Endodermal cell (in vitro differentiated cells): Measurements from ENCODE around the gene TSSC4. TPM values are rescaled to one million over a fixed set of nuclear protein-coding genes. Genes with fewer than 3 reads are reported as not detected.

Source experiments
- DNase-seq: peaks from one replicate; pipeline ENCODE4 v3.0.0-alpha.2; 2017
- H3K27ac ChIP-seq: 2 replicates; pipeline ENCODE4 v1.5.1; 2013; ENCODE audit warnings: mild to moderate bottlenecking, low read depth, low read length, moderate library complexity
- H3K27me3 ChIP-seq: 2 replicates; pipeline ENCODE4 v1.6.1; 2013; ENCODE audit warnings: mild to moderate bottlenecking, low read length, moderate library complexity; ENCODE audit not compliant: insufficient read depth, control insufficient read depth, poor library complexity, severe bottlenecking
- H3K36me3 ChIP-seq: 2 replicates; pipeline ENCODE4 v1.7.0; 2013; ENCODE audit warnings: mild to moderate bottlenecking, low read length, moderate library complexity; ENCODE audit not compliant: control insufficient read depth, insufficient read depth
- H3K4me1 ChIP-seq: one replicate; pipeline ENCODE4 v1.7.0; 2013; ENCODE audit warnings: low read length; ENCODE audit not compliant: control insufficient read depth, insufficient read depth
- H3K4me3 ChIP-seq: 2 replicates; pipeline ENCODE4 v1.5.1; 2013; ENCODE audit warnings: mild to moderate bottlenecking, low read length, moderate library complexity
- H3K9ac ChIP-seq: 2 replicates; pipeline ENCODE4 v1.6.1; 2013; ENCODE audit warnings: mild to moderate bottlenecking, low read length, moderate library complexity; ENCODE audit not compliant: poor library complexity, severe bottlenecking; ENCODE audit errors: extremely low read depth
- H3K9me3 ChIP-seq: 2 replicates; pipeline ENCODE4 v1.6.1; 2013; ENCODE audit warnings: mild to moderate bottlenecking, low read length, moderate library complexity; ENCODE audit not compliant: control insufficient read depth
- H3K27ac Mint-ChIP-seq: 2 replicates; pipeline ENCODE4 v1.8.0; 2020; ENCODE audit warnings: mixed read lengths
- H3K27me3 Mint-ChIP-seq: 2 replicates; pipeline ENCODE4 v1.8.0; 2021; ENCODE audit warnings: mild to moderate bottlenecking, mixed read lengths; ENCODE audit not compliant: insufficient read depth
- H3K36me3 Mint-ChIP-seq: 2 replicates; pipeline ENCODE4 v1.8.0; 2020; ENCODE audit warnings: low read depth, mixed read lengths
- H3K4me1 Mint-ChIP-seq: 2 replicates; pipeline ENCODE4 v1.8.0; 2020; ENCODE audit warnings: mixed read lengths
- H3K4me3 Mint-ChIP-seq: 2 replicates; pipeline ENCODE4 v1.8.0; 2020; ENCODE audit warnings: mild to moderate bottlenecking, moderate library complexity, mixed read lengths
- H3K9me3 Mint-ChIP-seq: 2 replicates; pipeline ENCODE4 v1.8.0; 2020; ENCODE audit warnings: mild to moderate bottlenecking, mixed read lengths
- WGBS, 2 experiments: methylation state at CpG; one replicate each; pipeline versions ENCODE4 v1.1.5 to v1.1.7; 2013; ENCODE audit warnings: missing lambda C conversion rate in 2 of 2, mixed read lengths in 1 of 2; ENCODE audit not compliant: insufficient coverage in 1 of 2, insufficient read length in 1 of 2; 5-methylcytosine and 5-hydroxymethylcytosine counted together
- total RNA-seq, 2 donors: library from RNA; stranded (reverse); fragmentation: NEBNext Ultra II Directional in 1 of 2; extraction: Animal tissue kit (Norgen Biotek cat#: 25700) in 1 of 2; gene quantifications; 2 replicates in 1 of 2; 3 replicates in 1 of 2; pipeline ENCODE4 v1.2.1, GENCODE V29; 2021
- TF ChIP-seq, protein P1 (sequence below): fragments of 200-600 bp; sonication (generic); conservative IDR thresholded peaks from 2 replicates; pipeline ENCODE4 v1.5.0; 2021; ENCODE audit warnings: antibody characterized with exemption, mild to moderate bottlenecking

The TSSC4 gene
- total RNA-seq, 2 donors from 2014 or later: 47.2 to 51.1 TPM

DNA sequence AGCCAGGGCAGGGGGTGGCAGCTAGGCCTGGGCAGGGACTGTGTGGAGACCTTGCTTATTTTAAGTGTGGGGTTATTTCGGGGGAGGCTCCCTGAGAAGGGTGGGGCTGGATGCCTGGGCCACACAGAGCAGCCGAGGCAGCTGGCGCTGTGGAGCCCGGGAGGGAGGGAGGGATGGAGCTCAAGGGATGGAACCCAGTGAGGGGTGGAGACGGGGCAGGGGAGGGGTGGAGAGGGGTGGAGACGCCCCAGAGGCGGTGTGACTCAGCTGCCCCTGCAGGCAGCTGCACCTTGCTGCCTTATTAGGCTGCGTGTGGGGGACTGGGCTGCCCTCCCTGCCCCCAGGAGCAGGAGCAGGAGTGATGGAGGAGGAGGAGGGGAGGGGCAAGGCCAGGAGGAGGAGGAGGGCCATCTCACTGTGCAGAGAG lies 9.8 kb upstream of the TSSC4 start:
- H3K9ac ChIP-seq: no peak overlapping the region
- no peak overlapping the region for H3K27ac ChIP-seq
- no peak overlapping the region for H3K4me3 ChIP-seq
- Mint-ChIP-seq H3K27ac (peak overlapping the region; percentile 44), H3K27me3 (no peaks in the 10 kb centered on the region), H3K4me1 (no peaks in the 10 kb centered on the region), H3K9me3 (no peaks in the 10 kb centered on the region), H3K4me3 (no peak overlapping the region), H3K36me3 (peaks cover 15% of the 10 kb centered on the region)
- WGBS, 2 experiments: 85 to 86% methylated on average over 4 to 7 of the region's 8 CpGs
- H3K36me3 ChIP-seq: peaks cover 9% of the 10 kb centered on the region
- TF ChIP-seq, protein P1, sequence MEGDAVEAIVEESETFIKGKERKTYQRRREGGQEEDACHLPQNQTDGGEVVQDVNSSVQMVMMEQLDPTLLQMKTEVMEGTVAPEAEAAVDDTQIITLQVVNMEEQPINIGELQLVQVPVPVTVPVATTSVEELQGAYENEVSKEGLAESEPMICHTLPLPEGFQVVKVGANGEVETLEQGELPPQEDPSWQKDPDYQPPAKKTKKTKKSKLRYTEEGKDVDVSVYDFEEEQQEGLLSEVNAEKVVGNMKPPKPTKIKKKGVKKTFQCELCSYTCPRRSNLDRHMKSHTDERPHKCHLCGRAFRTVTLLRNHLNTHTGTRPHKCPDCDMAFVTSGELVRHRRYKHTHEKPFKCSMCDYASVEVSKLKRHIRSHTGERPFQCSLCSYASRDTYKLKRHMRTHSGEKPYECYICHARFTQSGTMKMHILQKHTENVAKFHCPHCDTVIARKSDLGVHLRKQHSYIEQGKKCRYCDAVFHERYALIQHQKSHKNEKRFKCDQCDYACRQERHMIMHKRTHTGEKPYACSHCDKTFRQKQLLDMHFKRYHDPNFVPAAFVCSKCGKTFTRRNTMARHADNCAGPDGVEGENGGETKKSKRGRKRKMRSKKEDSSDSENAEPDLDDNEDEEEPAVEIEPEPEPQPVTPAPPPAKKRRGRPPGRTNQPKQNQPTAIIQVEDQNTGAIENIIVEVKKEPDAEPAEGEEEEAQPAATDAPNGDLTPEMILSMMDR: no peak
- H3K9me3 ChIP-seq: no peaks in the 10 kb centered on the region
- H3K4me1 ChIP-seq: no peaks in the 10 kb centered on the region
- no peak for DNase-seq
- no peaks in the 10 kb centered on the region for H3K27me3 ChIP-seq

DNA sequence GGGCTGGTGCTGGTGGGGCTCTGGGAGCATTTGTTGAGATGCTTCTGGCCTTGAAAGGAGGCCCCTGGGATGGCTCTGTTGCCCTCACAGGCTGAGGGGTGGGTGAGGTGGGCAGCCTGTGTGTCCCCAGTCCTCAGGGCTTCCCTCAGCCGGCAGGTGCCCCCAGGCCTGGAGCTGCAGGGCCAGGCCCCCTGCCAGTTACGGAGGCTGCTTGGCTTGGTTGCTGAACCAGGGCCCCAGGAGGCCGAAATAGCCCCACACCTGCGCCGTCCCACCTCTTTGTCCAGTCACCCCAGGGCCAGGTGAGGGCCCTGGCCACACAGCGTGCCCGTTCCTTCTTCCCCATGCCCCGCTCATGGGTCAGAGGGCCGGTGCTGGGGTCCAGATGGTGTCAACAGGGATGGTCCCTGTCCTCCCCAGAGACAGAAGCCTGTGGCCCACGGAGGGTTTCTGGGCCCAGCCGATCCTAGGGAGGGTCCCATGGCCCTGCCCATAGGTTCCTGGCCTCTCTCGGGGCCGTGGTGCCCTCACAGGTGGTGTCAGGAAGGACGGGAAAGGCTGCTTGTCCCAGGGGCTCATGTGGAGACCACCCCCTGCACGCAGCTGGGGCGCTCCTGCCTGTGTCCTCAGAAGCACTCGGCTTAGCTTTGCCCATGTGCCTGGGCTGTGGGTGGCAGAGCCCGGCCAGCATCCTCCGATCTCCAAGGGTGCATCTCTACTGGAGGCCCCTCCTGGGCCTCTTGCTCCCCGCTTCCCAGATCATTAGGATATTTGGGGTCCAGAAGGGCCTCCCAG lies 9.2 kb upstream of the TSSC4 start:
- Mint-ChIP-seq H3K36me3 (peaks cover 14% of the 10 kb centered on the region), H3K4me1 (no peaks in the 10 kb centered on the region), H3K27ac (no peak overlapping the region), H3K27me3 (no peaks in the 10 kb centered on the region), H3K9me3 (no peaks in the 10 kb centered on the region), H3K4me3 (no peak overlapping the region)
- Histone ChIP-seq H3K27ac (no peak overlapping the region), H3K4me1 (no peaks in the 10 kb centered on the region), H3K27me3 (no peaks in the 10 kb centered on the region), H3K9me3 (no peaks in the 10 kb centered on the region), H3K4me3 (no peak overlapping the region), H3K36me3 (peaks cover 14% of the 10 kb centered on the region), H3K9ac (no peak overlapping the region)
- TF ChIP-seq, protein P1: no peak
- WGBS, 2 experiments: 91 to 94% methylated on average over 14 to 20 of the region's 20 CpGs
- no peak for DNase-seq

DNA sequence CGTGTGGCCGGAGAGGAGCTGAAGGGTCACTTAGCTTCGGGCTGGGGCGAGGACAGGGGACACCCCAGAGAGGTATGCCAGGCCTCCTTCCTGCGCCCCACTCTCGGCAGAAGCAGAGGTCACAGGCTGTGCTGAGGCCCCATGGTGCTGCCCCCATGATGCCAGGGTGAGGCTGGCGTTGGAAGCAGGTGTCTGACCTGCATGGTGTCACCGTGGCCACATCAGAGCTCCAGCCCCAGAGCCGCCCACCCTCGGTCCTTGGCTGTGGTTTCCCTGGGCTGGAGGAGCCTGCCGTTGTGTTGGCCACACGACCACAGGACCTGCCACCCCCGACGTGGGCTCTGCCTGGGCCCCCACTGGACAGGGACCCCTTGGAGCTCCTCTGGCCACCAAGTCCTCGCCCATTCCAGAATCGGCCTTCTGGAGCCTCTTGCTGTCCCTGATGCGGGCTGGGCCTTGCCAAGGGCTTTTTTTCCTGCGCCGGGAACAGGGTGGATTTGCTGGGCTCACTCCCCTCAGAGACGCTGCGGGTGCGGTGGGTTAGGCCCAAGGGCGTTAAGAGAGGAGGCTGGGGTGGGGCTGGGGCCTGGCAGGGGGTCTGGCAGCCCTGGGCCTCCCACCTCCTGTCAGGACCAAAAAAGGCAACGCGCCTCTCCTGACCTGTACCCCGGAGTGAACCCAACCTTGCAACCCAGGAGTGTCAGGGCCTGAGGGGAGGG lies 8.2 kb upstream of the TSSC4 start:
- no peak overlapping the region for H3K27ac Mint-ChIP-seq
- Histone ChIP-seq H3K9ac (no peak overlapping the region), H3K27me3 (no peaks in the 10 kb centered on the region), H3K36me3 (peaks cover 14% of the 10 kb centered on the region), H3K9me3 (no peaks in the 10 kb centered on the region), H3K4me1 (no peaks in the 10 kb centered on the region), H3K27ac (no peak overlapping the region), H3K4me3 (no peak overlapping the region)
- TF ChIP-seq, protein P1: no peak
- H3K4me3 Mint-ChIP-seq: no peak overlapping the region
- H3K27me3 Mint-ChIP-seq: no peaks in the 10 kb centered on the region
- 92 to 93% methylated on average over 18 to 26 of the region's 26 CpGs for WGBS, 2 experiments
- H3K4me1 Mint-ChIP-seq: no peaks in the 10 kb centered on the region
- no peaks in the 10 kb centered on the region for H3K9me3 Mint-ChIP-seq
- no peak for DNase-seq
- peaks cover 21% of the 10 kb centered on the region for H3K36me3 Mint-ChIP-seq
